Measurements from ENCODE around the gene GMCL1. TPM values are rescaled to one million over a fixed set of nuclear protein-coding genes. Genes with fewer than 3 reads are reported as not detected.

GMCL1 gene
- total and polyA plus RNA-seq, 2 of the 13 experiments (the other 11 are each of a cell fraction or from before 2014, with no cell fraction given) = 18.7 to 24.0 TPM

DNA sequence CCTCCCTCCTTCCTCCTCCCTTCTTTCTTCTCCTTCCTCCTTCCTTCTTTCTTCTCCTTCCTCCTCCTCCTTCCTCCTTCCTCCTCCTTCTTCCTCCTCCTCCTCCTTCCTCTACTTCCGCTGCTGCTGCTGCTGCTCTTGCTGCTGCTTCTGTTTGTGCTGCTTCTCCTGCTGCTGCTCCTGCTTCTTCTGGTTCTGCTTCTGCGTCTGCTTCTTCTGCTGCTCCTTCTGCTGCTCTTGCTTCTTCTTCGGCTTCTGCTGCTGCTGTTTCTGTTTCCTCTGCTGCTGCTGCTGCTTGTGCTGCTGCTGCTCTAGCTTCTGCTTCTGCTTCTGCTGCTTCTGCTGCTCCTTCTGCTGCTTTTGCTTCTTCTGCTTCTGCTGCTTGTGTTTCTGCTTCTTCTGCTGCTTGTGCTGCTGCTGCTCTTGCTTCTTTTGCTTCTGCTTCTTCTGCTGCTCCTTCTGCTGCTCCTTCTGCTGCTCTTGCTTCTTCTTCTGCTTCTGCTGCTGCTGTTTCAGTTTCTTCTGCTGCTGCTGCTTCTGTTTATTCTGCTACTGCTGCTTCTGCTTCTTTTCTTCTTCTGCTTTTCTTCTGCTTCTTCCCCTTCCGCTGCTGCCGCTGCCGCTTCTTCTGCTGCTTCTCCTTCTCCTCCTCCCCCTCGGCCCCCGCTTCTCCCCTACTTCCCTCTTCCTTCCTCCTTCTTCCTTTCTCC is 72.9 kb downstream of the GMCL1 start:
- H4K20me1 ChIP-seq (ENCODE audit: insufficient read depth, low read length) = no peaks in the 10 kb centered on the region
- FAIRE-seq (no peak), DNase-seq (ENCODE audit: low spot score) (no peak), ATAC-seq (no peak)
- no peak overlapping the region for H3K9ac ChIP-seq (ENCODE audit: insufficient read depth, low read depth, low read length)
- no peak overlapping the region for H3K4me3 ChIP-seq (replicated peaks in 1 of 3; ENCODE audit: insufficient read depth in 1 of 3, low read depth in 2 of 3, low read length in 3 of 3)
- no peak overlapping the region for H3K4me2 ChIP-seq (ENCODE audit: low read depth, low read length)
- 97% methylated on average over 8 of the region's 8 CpGs for WGBS (ENCODE audit: low lambda C conversion rate)
- TF ChIP-seq, protein P1, sequence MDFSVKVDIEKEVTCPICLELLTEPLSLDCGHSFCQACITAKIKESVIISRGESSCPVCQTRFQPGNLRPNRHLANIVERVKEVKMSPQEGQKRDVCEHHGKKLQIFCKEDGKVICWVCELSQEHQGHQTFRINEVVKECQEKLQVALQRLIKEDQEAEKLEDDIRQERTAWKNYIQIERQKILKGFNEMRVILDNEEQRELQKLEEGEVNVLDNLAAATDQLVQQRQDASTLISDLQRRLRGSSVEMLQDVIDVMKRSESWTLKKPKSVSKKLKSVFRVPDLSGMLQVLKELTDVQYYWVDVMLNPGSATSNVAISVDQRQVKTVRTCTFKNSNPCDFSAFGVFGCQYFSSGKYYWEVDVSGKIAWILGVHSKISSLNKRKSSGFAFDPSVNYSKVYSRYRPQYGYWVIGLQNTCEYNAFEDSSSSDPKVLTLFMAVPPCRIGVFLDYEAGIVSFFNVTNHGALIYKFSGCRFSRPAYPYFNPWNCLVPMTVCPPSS (IDR thresholded peaks at IDR 0.05) = peak; percentile 8; the same call in 1 of the 2 replicates
- no peak for TF ChIP-seq SMAD3 (CRISPR knock-in tag; IDR thresholded peaks at IDR 0.05)
- ChIA-PET CTCF (ENCODE audit: low intra/inter-chr PET ratio, low total read pairs) (no interaction called here), POLR2A (interaction anchor here (1.2 kb wide), 1 partner anchor 12 kb away, joined by 6 read pairs; the partner anchor contains the start of gene MXD1)
- no peaks in the 10 kb centered on the region for H3K27me3 ChIP-seq (ENCODE audit: control insufficient read depth in 1 of 2, insufficient read depth in 2 of 2, low read length in 2 of 2)
- H3K4me1 ChIP-seq (ENCODE audit: insufficient read depth, low read length) = no peaks in the 10 kb centered on the region
- intact Hi-C loops (cut with micrococcal nuclease; ENCODE audit: unreplicated experiment) = no loop called here
- no peaks in the 10 kb centered on the region for H3K9me3 ChIP-seq (ENCODE audit: low read length)
- peaks cover 20% of the 10 kb centered on the region for H3K79me2 ChIP-seq (ENCODE audit: insufficient read depth, low read length)
- in situ Hi-C loops (cut with HindIII; ENCODE audit: extremely low pct_ligation_motif_present, low pct_unique_long_range_greater_than_20kb) = no loop called here
- H3K36me3 ChIP-seq (replicated peaks in 1 of 2; ENCODE audit: control insufficient read depth in 1 of 2, insufficient read depth in 2 of 2, low read length in 2 of 2) = peaks cover 19 to 85% of the 10 kb centered on the region in 2 experiments
- BruUV-seq (replicated peaks) = no TSS peak
- no peak overlapping the region for H3K27ac ChIP-seq (ENCODE audit: extremely low read length, insufficient read depth, low read length)
- H2AFZ ChIP-seq (ENCODE audit: low read length) = no peak overlapping the region

DNA sequence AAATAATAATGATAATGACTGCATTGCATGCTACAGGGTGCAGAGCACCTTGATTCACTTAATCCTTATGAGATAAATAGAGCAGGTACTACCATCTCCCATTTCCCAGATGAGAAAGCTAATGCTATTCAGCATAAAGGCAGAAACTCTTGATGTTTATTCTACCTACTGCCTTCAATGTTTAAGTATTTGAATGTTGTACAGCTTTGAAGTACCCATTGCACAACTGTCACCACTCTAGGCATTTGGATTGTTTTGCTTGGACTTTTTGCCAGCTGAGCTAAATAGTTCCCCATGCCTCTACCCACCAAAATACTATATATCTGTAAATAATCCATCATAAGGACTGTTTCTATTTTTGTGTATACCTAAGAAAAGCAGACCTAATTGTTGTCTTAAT is 77.8 kb downstream of the GMCL1 start:
- Histone ChIP-seq H3K27ac (ENCODE audit: extremely low read length, insufficient read depth, low read length) (no peak overlapping the region), H3K9ac (ENCODE audit: insufficient read depth, low read depth, low read length) (no peak overlapping the region), H3K4me2 (ENCODE audit: low read depth, low read length) (no peak overlapping the region), H3K79me2 (ENCODE audit: insufficient read depth, low read length) (no peaks in the 10 kb centered on the region), H2AFZ (ENCODE audit: low read length) (no peak overlapping the region), H3K9me3 (ENCODE audit: low read length) (no peaks in the 10 kb centered on the region), H3K27me3 (ENCODE audit: control insufficient read depth in 1 of 2, insufficient read depth in 2 of 2, low read length in 2 of 2) (no peaks in the 10 kb centered on the region), H3K36me3 (replicated peaks in 1 of 2; ENCODE audit: control insufficient read depth in 1 of 2, insufficient read depth in 2 of 2, low read length in 2 of 2) (peaks cover 17 to 77% of the 10 kb centered on the region in 2 experiments; a peak in 4 of 5 replicates), H3K4me1 (ENCODE audit: insufficient read depth, low read length) (no peaks in the 10 kb centered on the region), H3K4me3 (replicated peaks in 1 of 3; ENCODE audit: insufficient read depth in 1 of 3, low read depth in 2 of 3, low read length in 3 of 3) (no peak overlapping the region), H4K20me1 (ENCODE audit: insufficient read depth, low read length) (no peaks in the 10 kb centered on the region)
- FAIRE-seq (no peak), DNase-seq (ENCODE audit: low spot score) (no peak), ATAC-seq (no peak)
- intact Hi-C loops (cut with micrococcal nuclease; ENCODE audit: unreplicated experiment) (no loop called here), in situ Hi-C loops (cut with HindIII; ENCODE audit: extremely low pct_ligation_motif_present, low pct_unique_long_range_greater_than_20kb) (no loop called here)
- ChIA-PET POLR2A (no interaction called here), CTCF (ENCODE audit: low intra/inter-chr PET ratio, low total read pairs) (no interaction called here)
- no TSS peak for BruUV-seq (replicated peaks)
- TF ChIP-seq ZBTB21 (CRISPR knock-in tag; IDR thresholded peaks at IDR 0.05) (no peak), CREM (IDR thresholded peaks at IDR 0.05) (no peak), CREM (CRISPR knock-in tag; IDR thresholded peaks at IDR 0.05) (no peak), ZFYVE20 (CRISPR knock-in tag; IDR thresholded peaks at IDR 0.05; ENCODE audit: borderline replicate concordance, low read depth) (no peak), MAFG (CRISPR knock-in tag; IDR thresholded peaks at IDR 0.05) (no peak), HMGA1 (CRISPR knock-in tag; conservative IDR thresholded peaks at IDR 0.05) (no peak), ZSCAN30 (CRISPR knock-in tag; IDR thresholded peaks at IDR 0.05) (no peak), NR2F6 (IDR thresholded peaks at IDR 0.05) (no peak), NR2F6 (CRISPR knock-in tag; IDR thresholded peaks at IDR 0.05) (no peak), TAF1 (CRISPR knock-in tag; IDR thresholded peaks at IDR 0.05) (no peak), TGIF2 (CRISPR knock-in tag; IDR thresholded peaks at IDR 0.05) (no peak), KMT2A (CRISPR knock-in tag; IDR thresholded peaks at IDR 0.05) (no peak), XRCC5 (optimal IDR thresholded peaks at IDR 0.05; ENCODE audit: low read length) (no peak)
- TF ChIP-seq, protein P2, sequence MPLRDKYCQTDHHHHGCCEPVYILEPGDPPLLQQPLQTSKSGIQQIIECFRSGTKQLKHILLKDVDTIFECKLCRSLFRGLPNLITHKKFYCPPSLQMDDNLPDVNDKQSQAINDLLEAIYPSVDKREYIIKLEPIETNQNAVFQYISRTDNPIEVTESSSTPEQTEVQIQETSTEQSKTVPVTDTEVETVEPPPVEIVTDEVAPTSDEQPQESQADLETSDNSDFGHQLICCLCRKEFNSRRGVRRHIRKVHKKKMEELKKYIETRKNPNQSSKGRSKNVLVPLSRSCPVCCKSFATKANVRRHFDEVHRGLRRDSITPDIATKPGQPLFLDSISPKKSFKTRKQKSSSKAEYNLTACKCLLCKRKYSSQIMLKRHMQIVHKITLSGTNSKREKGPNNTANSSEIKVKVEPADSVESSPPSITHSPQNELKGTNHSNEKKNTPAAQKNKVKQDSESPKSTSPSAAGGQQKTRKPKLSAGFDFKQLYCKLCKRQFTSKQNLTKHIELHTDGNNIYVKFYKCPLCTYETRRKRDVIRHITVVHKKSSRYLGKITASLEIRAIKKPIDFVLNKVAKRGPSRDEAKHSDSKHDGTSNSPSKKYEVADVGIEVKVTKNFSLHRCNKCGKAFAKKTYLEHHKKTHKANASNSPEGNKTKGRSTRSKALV (CRISPR knock-in tag; IDR thresholded peaks at IDR 0.05) = no peak
- TF ChIP-seq, protein P3, sequence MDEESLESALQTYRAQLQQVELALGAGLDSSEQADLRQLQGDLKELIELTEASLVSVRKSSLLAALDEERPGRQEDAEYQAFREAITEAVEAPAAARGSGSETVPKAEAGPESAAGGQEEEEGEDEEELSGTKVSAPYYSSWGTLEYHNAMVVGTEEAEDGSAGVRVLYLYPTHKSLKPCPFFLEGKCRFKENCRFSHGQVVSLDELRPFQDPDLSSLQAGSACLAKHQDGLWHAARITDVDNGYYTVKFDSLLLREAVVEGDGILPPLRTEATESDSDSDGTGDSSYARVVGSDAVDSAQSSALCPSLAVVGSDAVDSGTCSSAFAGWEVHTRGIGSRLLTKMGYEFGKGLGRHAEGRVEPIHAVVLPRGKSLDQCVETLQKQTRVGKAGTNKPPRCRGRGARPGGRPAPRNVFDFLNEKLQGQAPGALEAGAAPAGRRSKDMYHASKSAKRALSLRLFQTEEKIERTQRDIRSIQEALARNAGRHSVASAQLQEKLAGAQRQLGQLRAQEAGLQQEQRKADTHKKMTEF (CRISPR knock-in tag; IDR thresholded peaks at IDR 0.05) = no peak
